HG03025 (cell line): ENCODE data around the gene DPP4.

Source experiments
- ATAC-seq: cut with Tn5 transposase; IDR thresholded peaks from one replicate; pipeline ENCODE4 v1.9.1; 2021; ENCODE audit warnings: mild to moderate bottlenecking, moderate library complexity; ENCODE audit not compliant: unreplicated experiment, low FRiP score

DPP4 gene

DNA sequence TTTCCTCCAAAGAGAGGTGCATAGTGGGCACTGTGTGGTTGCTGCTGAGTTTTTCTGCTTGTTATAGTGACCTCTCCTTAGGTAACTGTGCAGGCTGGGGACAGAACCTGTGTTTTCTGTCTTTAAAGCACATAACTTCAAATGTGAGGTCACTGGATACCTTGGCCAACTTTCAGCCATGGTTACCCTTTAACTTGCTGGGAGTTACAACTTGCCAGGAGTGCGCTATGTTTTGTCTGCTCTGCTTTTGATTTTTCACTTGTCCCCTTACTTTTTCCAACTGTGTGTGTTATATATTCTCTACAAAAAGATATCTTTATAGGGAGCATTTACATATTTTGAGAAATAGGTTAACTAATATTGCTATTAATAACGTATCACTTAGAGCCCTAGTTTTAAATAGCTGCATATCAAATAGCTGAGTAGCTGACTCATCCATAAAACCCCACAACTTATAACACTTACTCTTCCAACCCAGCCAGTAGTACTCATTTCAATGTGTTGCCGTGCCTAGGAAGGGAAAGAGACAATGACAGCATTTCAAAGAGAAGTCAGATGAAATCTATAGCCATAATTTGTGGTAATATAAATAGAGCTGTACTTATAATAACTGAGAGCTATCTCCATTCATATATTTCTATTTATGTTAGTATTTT lies 51.6 kb downstream of the DPP4 start:
- ATAC-seq = no peak

DNA sequence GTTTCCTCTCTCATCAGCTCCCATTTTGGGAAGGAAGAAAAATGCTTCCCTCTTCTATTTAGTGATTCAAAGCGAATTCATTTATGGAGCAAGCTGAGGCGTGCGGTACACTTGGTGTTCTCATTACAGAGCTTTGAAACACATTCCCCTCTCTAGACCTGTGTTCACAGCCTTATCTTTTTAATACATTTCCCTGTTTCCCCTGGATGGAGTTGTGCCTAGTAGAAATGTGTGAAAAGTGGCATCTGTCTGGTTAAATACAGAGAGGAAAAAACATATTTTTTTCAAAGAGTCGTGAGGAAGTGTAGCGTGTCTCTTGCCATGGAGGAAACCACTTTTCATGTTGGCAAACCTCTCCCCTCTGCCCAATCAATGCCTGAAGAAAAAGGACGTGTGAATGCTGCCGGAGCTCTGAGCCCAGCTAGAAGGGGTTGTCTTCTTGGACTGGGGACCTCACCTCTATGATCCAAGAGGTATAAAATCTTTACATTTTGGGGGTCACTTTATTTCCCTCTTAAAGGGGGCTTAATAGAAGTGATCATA lies 52.4 kb downstream of the DPP4 start:
- ATAC-seq = no peak

DNA sequence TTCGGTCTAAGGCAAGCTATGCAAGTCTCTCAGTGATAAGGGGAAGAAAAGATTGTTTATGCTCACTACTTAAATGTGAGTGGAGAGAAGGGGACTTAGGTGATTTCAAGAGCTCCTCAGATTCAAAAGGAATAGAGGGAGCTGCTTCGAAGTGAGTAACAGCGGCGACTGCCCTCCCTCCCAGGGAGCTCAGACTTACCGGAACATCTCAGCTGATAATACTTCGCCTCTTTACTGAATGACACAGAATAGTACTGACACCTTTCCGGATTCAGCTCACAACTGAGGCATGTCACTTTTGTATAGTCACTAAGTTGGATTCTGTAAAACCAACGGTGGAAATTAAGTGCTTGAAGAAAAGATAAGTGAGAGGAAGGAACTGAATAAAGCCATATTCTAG lies 55.5 kb downstream of the DPP4 start:
- no peak for ATAC-seq

- no peak for ATAC-seq
Observed at GRCh38 chr2:162017233-162017632, 56.8 kb downstream of the DPP4 start.

- ATAC-seq = no peak
Observed at GRCh38 chr2:162016080-162016479, 57.9 kb downstream of the DPP4 start.

DNA sequence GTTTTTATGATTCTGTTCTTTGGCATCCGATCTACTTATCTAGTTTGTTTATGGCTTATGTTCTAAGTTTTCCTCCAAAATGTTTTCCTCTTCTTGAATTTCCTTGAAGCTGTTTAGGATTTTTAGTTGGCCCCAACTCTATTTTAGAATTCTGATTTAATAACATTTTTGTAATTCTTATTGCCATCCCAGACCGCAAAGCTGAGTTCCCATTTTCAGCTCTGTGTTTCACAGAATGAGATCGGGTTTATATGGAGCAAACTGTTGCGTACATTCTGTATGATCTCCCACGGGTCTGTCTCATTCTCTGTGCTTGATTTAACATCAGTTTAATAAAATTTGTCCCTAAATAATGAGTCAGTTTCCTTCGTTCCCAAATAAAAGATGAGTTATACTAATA lies 59.3 kb downstream of the DPP4 start:
- ATAC-seq = no peak

- no peak for ATAC-seq
Observed at GRCh38 chr2:162013514-162014475, 60.2 kb downstream of the DPP4 start.

- no peak for ATAC-seq
Observed at GRCh38 chr2:162012565-162013058, 61.4 kb downstream of the DPP4 start.

- ATAC-seq = no peak
Observed at GRCh38 chr2:162011706-162012564, 62.1 kb downstream of the DPP4 start.

DNA sequence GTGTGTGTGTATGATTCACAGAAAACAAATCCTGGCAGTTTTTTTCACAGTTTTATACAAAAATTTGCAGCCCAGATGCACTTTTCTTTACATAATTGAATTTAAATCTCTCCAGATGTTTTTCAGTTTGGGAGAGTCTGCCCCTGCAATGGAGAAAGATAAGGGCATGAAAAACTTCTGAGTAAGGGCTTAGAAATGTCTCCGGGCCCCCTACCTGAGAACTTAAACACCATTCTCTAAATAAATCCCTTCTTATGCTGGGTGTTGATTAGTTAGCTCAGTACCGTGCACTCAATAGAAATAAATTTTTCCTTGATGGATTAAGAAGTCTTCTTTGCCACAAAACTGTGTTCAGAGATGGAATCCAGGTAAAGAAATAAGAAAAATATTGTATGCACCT lies 64.5 kb downstream of the DPP4 start:
- ATAC-seq = no peak

- ATAC-seq = no peak
Observed at GRCh38 chr2:162007447-162008040, 66.5 kb downstream of the DPP4 start.

DNA sequence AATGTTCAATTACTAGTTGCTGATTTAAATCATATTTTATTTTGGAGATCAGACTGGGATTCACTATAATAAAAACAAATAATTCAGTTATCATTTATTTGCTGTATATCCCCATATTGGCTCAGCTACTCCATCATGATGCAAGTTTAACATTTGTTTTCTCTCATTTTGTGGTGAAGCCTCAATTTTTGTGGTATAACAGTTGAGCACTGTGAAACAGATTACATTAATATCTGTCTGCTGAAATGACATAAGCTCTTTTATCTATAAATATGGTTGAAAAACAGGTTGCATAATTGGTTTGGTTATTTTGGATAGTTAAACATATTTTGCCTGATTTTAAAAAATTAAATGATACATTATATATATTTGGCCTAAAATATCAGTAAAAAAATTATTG lies 67.7 kb downstream of the DPP4 start:
- ATAC-seq = no peak

DNA sequence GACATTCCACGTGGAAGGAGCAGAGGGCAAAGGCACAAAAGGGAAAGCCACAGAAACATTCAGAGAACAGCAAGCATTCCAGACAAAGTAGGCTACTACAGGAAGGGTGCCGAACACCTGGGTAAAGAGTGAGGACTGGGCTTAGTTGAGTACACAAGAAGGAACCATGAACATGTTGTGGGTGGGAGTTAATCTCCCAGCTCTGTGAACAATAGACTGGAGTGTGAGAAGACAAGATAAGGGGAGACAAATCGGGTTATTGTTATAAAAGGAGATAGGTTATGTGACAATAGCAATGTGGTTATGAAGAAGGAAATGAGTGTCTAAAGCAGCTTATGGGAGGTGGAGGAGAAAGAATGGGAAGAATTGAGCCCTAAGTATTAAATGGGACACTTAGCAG lies 70.0 kb downstream of the DPP4 start:
- ATAC-seq = no peak

- ATAC-seq = no peak
Observed at GRCh38 chr2:162002623-162003235, 71.3 kb downstream of the DPP4 start.

DNA sequence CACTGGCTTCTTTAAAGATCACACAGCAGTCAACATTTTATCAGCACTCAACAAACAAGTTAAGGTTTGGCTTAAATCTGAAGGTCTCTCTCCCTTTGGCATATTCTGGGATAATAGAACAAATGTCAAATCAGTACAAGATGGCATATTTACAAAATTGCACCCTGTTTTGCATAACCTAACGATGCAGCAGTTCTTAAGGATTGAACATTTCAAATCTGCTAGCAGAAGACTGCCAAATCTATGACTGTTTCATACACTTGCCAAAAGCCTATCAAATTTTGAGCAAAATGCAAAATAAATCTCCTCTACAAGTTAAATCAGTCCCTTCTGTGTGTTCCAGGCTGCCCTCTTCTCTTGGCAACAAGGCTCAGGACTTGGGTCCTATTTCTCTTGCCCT lies 73.6 kb downstream of the DPP4 start:
- ATAC-seq = no peak

GRCh38 chr2:161999321-161999720 lies 74.7 kb downstream of the DPP4 start:
- no peak for ATAC-seq

- no peak for ATAC-seq
Observed at GRCh38 chr2:161998857-161999256, 75.2 kb downstream of the DPP4 start.

DNA sequence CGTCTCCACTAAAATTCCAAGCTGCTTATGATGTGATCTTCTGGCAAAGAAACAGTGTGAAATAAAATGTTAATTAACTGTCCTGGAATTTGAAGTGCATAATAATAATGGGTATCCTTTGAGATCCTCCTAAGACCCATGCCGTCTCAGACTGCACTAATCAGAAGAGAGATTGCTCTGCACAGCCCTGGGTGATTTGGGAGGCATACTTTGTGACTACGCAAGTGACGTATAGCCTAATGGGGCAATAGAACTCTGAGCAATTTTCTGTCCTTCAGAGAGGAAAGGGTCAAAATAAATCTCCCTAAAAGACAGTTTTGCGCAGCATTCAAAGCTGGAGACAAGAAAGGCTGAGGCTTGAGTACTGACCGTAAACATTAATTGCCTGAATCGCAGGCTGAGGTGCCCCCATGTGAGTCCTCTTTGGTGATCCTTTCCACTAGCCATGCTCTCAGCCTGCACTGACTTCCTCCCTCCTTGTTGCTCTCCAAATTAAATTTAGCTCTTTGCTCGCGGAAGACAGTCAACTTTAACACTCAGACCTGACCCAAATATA lies 76.0 kb downstream of the DPP4 start:
- ATAC-seq = no peak

- no peak for ATAC-seq
Observed at GRCh38 chr2:161995553-161996016, 78.4 kb downstream of the DPP4 start.
